CD4-positive, alpha-beta T cell (primary cell): ENCODE measurements around the gene HPCAL1. TPM values are rescaled to one million over a fixed set of nuclear protein-coding genes. Genes with fewer than 3 reads are reported as not detected.

Experiments used
- ATAC-seq: fragments of 200-7000 bp; cut with Tn5 transposase; one replicate; pipeline ENCODE4 v1.10.0; 2022; ENCODE audit warnings: mild to moderate bottlenecking; ENCODE audit not compliant: poor library complexity
- CTCF ChIA-PET: fragments of 350-600 bp; sonication (Branson Sonifier 250); formaldehyde crosslinking; loops from one replicate; lab custom pipeline; 2021; ENCODE audit warnings: antibody characterized with exemption, inconsistent platforms; lab: Charles Lee
- POLR2A ChIA-PET: fragments of 350-600 bp; sonication (Branson Sonifier 250); formaldehyde crosslinking; loops from one replicate; lab custom pipeline; 2021; ENCODE audit warnings: antibody characterized with exemption, inconsistent platforms; lab: Charles Lee
- DNase-seq, 14 experiments: peaks; one replicate each; pipeline ENCODE4 v3.0.0-alpha.2; 2013 to 2020; ENCODE audit warnings: mixed read lengths in 2 of 14
- H3K27ac ChIP-seq, 2 donors: one replicate each; pipeline versions ENCODE4 v1.5.1 to v1.7.0; 2013; ENCODE audit warnings: low read length in 2 of 2, low read depth in 1 of 2, mild to moderate bottlenecking in 1 of 2
- H3K27me3 ChIP-seq, 2 experiments: 1 replicate in 1 of 2; 2 replicates in 1 of 2; pipeline versions ENCODE4 v1.6.1 to v1.7.0; 2013; ENCODE audit warnings: low read length in 2 of 2, control low read depth in 1 of 2, mild to moderate bottlenecking in 1 of 2, moderate library complexity in 1 of 2; ENCODE audit not compliant: insufficient read depth in 2 of 2, control insufficient read depth in 1 of 2
- H3K36me3 ChIP-seq: one replicate; pipeline ENCODE4 v1.6.1; 2013; ENCODE audit warnings: low read length, control low read depth; ENCODE audit not compliant: insufficient read depth
- H3K4me1 ChIP-seq: one replicate; pipeline ENCODE4 v1.6.1; 2013; ENCODE audit warnings: low read length, control low read depth; ENCODE audit not compliant: insufficient read depth
- H3K4me3 ChIP-seq: one replicate; pipeline ENCODE4 v1.5.1; 2013; ENCODE audit warnings: mild to moderate bottlenecking, low read length, moderate library complexity
- H3K9me3 ChIP-seq, 2 experiments: 1 replicate in 1 of 2; 2 replicates in 1 of 2; pipeline versions ENCODE4 v1.6.1 to v1.7.0; 2013; ENCODE audit warnings: low read length in 2 of 2, mild to moderate bottlenecking in 2 of 2, control low read depth in 1 of 2, moderate library complexity in 1 of 2; ENCODE audit not compliant: control insufficient read depth in 1 of 2, insufficient read depth in 1 of 2
- H3K27ac Mint-ChIP-seq: one replicate; pipeline ENCODE4 v1.8.0; 2020; ENCODE audit warnings: mixed read lengths
- H3K27me3 Mint-ChIP-seq: one replicate; pipeline ENCODE4 v1.8.0; 2021; ENCODE audit warnings: mixed read lengths
- H3K36me3 Mint-ChIP-seq: one replicate; pipeline ENCODE4 v1.8.0; 2021; ENCODE audit warnings: low read depth, mixed read lengths
- H3K4me1 Mint-ChIP-seq: one replicate; pipeline ENCODE4 v1.8.0; 2021; ENCODE audit warnings: low read depth, mixed read lengths
- H3K4me3 Mint-ChIP-seq: one replicate; pipeline ENCODE4 v1.8.0; 2020; ENCODE audit warnings: mild to moderate bottlenecking, mixed read lengths
- H3K9me3 Mint-ChIP-seq: one replicate; pipeline ENCODE4 v1.8.0; 2020; ENCODE audit warnings: mixed read lengths
- intact Hi-C, 2 experiments: fragments of 100-400 bp; cut with DNase I in 1 of 2; cut with micrococcal nuclease in 1 of 2; formaldehyde crosslinking; loops; one replicate each; pipeline versions ENCODE4 v1.15.1 to v1.9.0; 2023 to 2025; cut with DNase I, micrococcal nuclease
- total RNA-seq, 174 experiments: library from RNA in 2 of 174; stranded (reverse) in 2 of 174; gene quantifications; one replicate each; pipeline ENCODE4 v1.2.3 and lab custom pipeline; 2021 to 2026
- TF ChIP-seq, protein P1 (sequence below): fragments of 200-600 bp; IDR thresholded peaks from one replicate; pipeline ENCODE4 v1.8.0; 2022; ENCODE audit warnings: antibody characterized with exemption, mild to moderate bottlenecking

HPCAL1 gene
- total RNA-seq, 2 experiments from 2014 or later = 24.9 to 27.9 TPM

DNA sequence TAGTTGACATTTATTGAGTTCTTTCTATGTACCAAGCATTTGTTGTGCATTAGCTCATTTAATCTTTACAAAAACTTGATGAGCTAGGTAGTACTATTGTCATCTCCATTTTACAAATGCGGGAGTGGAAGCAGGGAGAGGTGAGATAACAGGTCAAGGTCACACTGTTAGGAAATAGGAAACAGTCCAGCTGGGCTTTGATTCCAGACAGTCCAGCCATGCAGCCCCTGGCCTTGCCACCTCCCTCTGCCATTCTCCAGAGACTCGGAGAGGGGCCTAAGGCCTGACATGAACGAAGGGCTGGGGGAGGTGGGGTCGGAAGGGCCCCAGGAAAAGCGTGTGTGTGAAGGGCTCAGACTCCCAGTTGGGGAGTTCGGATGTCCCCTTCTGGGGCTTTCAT lies 89.8 kb downstream of the HPCAL1 start:
- H3K4me3 Mint-ChIP-seq = no peak overlapping the region
- no peaks in the 10 kb centered on the region for H3K9me3 Mint-ChIP-seq
- Histone ChIP-seq H3K9me3 (no peaks in the 10 kb centered on the region), H3K36me3 (peaks cover 14% of the 10 kb centered on the region), H3K27me3 (no peaks in the 10 kb centered on the region), H3K4me1 (peaks cover 44% of the 10 kb centered on the region), H3K4me3 (no peak overlapping the region), H3K27ac (peak overlapping the region in 1 of 2 donors; percentile 3)
- no peaks in the 10 kb centered on the region for H3K27me3 Mint-ChIP-seq
- CTCF ChIA-PET = no interaction called here
- POLR2A ChIA-PET = no interaction called here
- H3K36me3 Mint-ChIP-seq = peaks cover 11% of the 10 kb centered on the region
- peaks cover 69% of the 10 kb centered on the region for H3K4me1 Mint-ChIP-seq
- no peak for ATAC-seq
- DNase-seq = no peak
- H3K27ac Mint-ChIP-seq = peak overlapping the region; percentile 62
- intact Hi-C loops = no loop called here
- TF ChIP-seq, protein P1, sequence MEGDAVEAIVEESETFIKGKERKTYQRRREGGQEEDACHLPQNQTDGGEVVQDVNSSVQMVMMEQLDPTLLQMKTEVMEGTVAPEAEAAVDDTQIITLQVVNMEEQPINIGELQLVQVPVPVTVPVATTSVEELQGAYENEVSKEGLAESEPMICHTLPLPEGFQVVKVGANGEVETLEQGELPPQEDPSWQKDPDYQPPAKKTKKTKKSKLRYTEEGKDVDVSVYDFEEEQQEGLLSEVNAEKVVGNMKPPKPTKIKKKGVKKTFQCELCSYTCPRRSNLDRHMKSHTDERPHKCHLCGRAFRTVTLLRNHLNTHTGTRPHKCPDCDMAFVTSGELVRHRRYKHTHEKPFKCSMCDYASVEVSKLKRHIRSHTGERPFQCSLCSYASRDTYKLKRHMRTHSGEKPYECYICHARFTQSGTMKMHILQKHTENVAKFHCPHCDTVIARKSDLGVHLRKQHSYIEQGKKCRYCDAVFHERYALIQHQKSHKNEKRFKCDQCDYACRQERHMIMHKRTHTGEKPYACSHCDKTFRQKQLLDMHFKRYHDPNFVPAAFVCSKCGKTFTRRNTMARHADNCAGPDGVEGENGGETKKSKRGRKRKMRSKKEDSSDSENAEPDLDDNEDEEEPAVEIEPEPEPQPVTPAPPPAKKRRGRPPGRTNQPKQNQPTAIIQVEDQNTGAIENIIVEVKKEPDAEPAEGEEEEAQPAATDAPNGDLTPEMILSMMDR = no peak

DNA sequence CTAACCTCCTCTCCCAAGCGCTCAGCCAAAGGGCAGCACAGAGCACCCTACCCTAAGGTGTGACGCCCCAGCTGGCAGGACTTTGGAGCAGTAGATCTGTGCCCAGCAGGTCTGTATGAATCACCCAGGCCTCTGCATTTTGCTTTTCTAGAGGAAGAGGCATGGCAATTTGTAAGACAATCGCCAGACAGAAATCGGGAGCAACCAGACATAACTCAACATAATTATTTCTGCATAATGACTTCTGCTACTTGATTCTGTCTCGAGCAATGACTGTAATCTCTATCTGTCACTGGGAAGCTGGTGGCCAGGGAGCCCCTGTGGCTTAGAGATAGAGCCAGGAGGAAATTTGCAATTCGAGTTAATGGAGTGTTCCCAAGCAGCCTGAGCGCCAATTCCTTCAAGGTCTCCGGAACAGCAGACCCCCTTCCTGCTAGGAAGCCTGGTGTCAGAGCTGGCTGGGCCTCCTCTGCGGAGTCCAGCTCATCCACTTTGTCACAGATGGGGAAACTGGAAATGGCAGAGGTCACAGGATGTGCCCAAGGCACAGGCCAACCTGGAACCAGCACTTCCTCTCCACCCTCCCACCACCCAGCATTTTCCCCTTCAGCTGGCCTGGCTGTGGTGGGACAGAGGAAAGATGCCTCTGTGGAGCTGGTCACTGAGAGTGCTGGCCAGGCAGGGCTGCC lies 90.4 kb downstream of the HPCAL1 start:
- peak overlapping the region in 1 of 2 donors; percentile 19 for H3K27ac ChIP-seq
- peaks cover 69% of the 10 kb centered on the region for H3K4me1 Mint-ChIP-seq
- peaks cover 16% of the 10 kb centered on the region for H3K36me3 ChIP-seq
- H3K4me3 ChIP-seq = no peak overlapping the region
- H3K27ac Mint-ChIP-seq = peak overlapping the region; percentile 62
- no peaks in the 10 kb centered on the region for H3K27me3 ChIP-seq
- no peak for DNase-seq
- intact Hi-C loops = no loop called here
- H3K9me3 Mint-ChIP-seq = no peaks in the 10 kb centered on the region
- ChIA-PET POLR2A (no interaction called here), CTCF (no interaction called here)
- peaks cover 15% of the 10 kb centered on the region for H3K36me3 Mint-ChIP-seq
- ATAC-seq = no peak
- H3K9me3 ChIP-seq = no peaks in the 10 kb centered on the region
- H3K4me1 ChIP-seq = peaks cover 39% of the 10 kb centered on the region
- no peaks in the 10 kb centered on the region for H3K27me3 Mint-ChIP-seq
- TF ChIP-seq, protein P1 = no peak
- H3K4me3 Mint-ChIP-seq = no peak overlapping the region

DNA sequence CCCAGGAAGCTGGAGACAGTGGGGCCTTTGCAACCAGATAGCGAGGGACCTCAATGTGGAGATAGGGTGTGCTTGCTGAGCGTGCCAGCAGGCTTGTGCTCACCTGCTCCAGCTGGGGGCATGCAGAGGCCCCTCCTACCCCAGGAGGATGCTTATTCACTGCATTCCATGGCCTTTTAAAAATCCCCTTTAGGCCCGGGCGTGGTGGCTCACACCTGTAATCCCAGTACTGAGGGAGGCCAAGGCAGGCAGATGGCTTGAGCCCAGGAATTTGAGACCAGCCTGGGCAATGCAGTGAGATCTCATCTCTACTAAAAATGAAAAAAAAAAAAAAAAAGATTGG lies 90.9 kb downstream of the HPCAL1 start:
- DNase-seq (no peak), ATAC-seq (no peak)
- H3K4me1 ChIP-seq = peaks cover 35% of the 10 kb centered on the region
- TF ChIP-seq, protein P1 = no peak
- intact Hi-C loops = no loop called here
- ChIA-PET POLR2A (interaction anchor here (0.8 kb wide), 1 partner anchor 14 kb away, joined by 3 read pairs; no protein-coding TSS in a partner anchor), CTCF (interaction anchor here (0.7 kb wide), 1 partner anchor 107 kb away, joined by 4 read pairs; no protein-coding TSS in a partner anchor)
- Mint-ChIP-seq H3K27me3 (no peaks in the 10 kb centered on the region), H3K27ac (peak overlapping the region; percentile 62), H3K4me1 (peaks cover 66% of the 10 kb centered on the region), H3K4me3 (no peak overlapping the region), H3K9me3 (no peaks in the 10 kb centered on the region), H3K36me3 (peaks cover 16% of the 10 kb centered on the region)
- peaks cover 0 to 4% of the 10 kb centered on the region in 2 experiments for H3K9me3 ChIP-seq
- peaks cover 18% of the 10 kb centered on the region for H3K36me3 ChIP-seq
- H3K27me3 ChIP-seq = no peaks in the 10 kb centered on the region
- peak overlapping the region in 1 of 2 donors; percentile 19 for H3K27ac ChIP-seq
- H3K4me3 ChIP-seq = no peak overlapping the region
